ENCODE results near the gene ZBTB46.

The ZBTB46 gene

DNA sequence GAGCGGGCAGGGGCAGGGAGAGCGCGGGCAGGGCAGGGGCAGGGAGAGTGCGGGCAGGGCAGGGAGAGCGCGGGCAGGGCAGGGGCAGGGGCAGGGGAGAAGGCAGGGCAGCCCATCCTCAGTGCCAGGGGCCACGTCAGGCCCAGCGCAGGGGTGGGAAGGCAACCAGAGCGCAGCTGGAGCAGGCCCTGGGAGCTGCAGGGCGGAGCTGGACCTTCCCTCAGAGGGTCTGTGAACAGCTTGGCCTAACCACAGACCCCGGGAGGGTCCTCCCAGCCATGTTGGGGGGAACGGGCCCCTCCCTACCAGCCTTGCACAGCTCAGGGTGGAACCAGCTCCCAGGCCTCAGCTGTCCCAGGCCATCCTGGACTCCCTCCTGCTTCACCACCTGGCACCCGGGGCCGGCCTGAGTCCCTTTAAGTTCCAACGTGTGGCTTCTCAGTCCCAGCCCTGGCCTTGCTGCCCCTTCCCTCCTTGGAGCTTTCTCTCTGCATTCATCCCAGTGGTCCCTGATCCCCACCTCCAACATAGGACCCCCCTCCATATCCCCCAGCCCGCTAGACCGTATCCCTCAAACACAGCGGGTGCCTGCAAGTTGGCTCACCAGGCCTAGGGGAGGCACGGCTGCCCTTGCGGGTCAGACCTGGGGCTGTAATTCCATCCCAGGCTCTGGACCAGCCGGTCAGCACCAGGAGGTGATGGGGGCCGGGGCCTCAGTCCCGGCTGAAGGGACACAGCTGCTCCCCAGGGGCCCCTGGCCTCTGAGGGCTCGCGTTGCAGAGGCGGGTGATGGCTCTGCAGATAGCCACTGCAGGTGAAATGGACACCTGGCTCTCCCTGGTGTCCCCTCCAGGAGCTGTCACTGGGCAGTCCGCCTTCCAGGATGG, 5.6 kb upstream of the ZBTB46 start:
- DNase-seq: no peak

DNA sequence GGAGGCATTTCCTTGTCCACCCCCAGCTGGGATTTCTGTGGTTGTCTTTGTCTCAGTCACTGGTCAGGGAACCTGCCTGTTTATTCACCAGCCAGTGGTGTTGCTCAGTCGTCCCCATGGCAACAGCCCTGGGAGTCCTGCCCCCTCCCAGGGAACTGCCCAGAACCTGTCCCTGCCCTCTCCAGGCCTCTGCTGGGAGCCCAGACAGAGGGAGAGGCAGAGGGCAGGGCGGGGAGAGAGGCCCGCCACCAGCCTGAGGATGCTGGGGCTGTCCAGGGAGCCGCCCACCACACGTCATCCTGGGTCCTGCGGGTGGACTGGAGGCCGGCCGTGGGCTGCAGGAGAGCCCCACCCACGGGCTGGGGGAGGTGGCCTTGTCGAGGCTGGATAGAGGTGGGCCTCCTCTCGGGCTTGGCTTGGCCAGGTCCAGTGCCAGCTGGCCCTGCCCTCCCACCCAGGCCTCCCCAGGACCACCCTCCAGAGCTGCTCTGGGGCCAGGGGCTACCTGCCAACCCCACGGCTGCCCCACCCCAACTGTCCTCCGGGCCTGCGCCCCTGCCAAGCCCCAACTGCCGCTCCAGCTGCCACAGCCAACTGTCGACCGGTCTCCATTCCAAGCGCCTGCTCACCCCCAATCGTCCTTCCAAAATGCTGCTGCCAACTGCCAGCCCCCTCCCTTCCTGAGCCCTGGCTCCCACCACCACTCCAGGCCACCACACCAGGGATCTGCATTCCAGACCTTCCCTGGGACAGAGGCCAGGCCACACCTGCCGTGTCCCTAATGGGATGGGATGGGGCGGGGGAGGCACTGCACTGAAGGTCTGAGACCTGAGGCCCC, 4.2 kb upstream of the ZBTB46 start:
- no peak for DNase-seq

GRCh38 chr20:63834491-63834880, 3.4 kb upstream of the ZBTB46 start:
- DNase-seq: no peak

DNA sequence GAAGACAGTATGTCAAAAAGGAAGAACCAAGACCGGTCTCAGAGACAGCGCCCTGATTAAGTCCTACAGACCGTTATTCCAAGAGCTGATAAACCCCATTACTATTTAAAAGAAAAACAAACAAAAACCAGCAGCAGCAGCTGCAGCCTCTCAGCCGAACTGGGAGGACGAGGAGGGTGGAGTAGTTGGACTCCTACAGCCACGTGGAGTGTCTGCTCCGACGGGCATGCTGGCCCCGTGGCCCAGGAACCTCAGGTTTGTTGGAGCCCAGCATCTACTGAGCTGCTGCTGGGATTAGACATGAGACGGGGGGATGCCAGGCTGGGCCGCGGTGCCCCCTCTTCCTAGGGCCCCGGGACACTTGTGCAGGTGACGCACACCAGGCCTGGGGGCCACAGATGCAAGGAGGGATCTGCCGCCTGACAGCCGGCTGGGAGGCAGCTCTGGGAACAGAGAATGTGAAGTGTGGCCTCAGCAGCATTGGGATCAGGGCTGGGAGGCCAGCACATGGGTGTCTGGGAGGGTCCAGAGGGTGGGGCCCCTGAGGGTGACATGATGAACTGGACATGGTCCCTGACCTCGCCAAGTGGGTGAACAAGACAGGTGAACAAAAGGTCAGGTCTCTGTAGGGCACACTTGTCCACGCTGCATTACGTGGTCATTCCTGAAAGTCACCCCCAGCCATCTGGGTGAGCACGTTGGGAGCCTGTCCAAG, 2.9 kb upstream of the ZBTB46 start:
- DNase-seq: no peak

GRCh38 chr20:63831993-63832686, 1.1 kb upstream of the ZBTB46 start:
- DNase-seq: no peak

DNA sequence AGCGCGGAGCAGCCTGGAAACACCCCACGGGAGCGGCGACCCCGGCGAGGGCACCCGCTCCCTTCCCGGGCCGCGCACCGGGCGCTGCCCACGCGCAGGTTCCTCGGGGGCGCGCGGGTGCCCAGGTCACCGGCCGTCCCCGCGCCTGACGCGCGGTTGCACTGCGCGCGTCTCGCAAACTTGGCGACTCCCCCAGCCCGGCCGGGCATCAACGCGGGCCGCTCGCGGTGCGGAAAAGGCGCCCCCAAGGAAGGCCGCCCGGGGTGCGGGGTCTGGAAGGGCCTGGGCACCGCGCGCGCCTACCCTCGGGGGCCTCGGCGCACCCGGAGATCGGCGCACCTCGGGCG, 555 bp upstream of the ZBTB46 start:
- no peak for DNase-seq

- DNase-seq: no peak
Observed at GRCh38 chr20:63829945-63830835, 874 bp downstream of the ZBTB46 start.

- DNase-seq: no peak
Observed at GRCh38 chr20:63829603-63829944, 1.5 kb downstream of the ZBTB46 start.

- DNase-seq: no peak
Observed at GRCh38 chr20:63828951-63829350, 2.1 kb downstream of the ZBTB46 start.

DNA sequence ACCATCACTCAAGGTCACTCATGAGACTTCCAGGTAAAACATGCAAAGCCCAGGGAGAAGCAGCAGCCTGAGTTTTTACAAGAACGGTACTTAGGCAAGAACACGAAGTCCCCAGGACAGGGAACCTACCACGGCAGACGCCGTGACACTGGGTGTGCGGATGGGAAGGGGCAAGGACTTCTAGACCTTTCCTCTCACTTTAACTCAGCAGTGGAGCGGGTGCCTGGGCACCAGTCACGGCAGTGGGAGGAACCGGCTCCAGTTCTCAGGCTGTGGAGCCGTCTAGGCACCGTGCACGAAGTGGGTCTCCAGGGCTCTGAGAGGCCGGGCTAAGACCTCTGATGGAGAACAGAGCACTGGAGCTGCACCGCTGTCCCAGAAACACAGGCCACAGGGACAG, 2.5 kb downstream of the ZBTB46 start:
- DNase-seq: no peak

DNA sequence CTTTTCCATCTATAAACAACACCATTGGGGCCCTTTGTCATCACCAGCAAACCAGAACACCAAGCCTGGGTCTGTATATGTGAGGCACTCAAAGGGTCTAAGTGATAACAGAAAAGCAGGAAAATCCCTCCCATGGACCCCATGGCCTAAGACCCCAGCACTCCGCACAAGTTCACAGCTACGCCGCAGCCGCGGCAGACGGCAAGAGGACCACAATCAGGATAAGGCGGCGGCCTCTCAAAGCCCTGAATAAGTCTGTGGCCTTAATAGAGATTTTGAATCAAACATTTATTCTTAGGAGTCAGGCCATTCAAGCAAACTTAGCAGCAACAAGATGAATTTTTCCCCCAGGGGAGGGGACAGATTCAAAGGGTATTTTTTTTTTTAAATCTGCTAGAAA, 2.9 kb downstream of the ZBTB46 start:
- DNase-seq: no peak

DNA sequence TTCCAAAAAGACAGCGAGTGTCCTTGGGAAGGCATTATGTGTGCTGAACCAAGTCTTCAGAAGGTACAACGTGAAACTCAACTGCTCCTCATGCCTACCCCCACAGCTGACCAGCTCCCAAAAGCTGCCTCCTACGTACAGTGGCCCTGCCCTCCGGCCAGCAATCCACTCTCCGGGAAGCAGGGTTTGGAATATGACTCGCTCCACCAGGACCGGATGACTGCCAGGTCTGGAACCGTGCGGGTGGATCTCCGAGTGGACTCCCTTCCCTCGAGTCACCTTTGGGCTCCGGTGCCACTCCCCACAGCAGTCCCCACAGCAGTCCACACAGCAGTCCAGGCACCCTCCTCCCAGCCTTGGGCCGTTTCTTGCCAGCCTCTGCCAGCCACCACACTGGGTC, 4.3 kb downstream of the ZBTB46 start:
- DNase-seq: no peak

GRCh38 chr20:63825331-63826118, 5.5 kb downstream of the ZBTB46 start:
- no peak for DNase-seq

DNA sequence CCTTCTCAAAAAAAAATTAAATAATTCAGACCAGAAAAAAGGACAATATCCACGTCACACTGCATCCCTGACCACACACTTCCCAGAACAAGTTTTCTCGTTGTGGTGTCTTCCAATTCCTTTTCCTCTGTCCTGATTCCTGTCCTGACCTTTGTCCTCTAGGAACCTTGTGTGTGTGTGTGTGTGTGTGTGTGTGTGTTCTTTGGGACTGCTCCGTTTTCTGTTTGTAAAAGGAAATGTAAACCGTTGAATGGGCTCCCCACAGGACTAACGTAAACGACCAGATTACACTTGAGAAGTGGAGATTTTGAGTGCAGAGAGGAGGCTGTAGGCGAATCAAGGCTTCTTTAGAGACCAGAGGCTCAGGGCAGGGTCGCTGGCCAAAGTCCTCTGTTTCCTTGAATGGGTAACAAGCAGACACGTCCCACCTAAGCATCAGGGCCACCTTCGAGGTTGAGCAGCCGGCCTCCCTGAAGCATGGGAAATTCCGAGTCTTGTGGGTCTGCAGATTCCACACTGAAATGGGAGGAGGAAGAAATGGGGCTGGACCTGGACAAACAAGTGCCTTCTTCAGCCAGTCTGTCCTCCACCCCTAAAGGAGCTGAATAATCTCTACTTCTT, 7.3 kb downstream of the ZBTB46 start:
- DNase-seq: no peak

DNA sequence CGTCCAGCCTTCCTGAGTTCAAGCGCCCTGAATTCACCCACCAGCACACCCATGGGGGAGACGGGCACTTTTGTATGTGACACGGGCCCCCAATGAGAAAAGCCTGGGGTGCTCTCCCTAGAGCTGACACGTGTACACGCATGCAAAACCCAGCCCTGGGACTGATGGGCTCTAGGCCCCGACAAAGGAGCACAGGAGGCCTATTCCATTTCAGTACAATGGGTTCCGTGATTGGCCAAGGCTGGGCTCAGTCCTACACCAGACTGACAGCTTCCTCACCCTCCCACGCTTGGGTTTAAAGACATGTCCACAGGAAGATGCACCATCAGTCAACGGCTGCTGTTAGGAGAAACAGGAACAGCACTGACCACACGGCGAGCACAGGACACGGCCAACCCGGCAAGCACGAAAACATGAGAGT, 8.8 kb downstream of the ZBTB46 start:
- no peak for DNase-seq

DNA sequence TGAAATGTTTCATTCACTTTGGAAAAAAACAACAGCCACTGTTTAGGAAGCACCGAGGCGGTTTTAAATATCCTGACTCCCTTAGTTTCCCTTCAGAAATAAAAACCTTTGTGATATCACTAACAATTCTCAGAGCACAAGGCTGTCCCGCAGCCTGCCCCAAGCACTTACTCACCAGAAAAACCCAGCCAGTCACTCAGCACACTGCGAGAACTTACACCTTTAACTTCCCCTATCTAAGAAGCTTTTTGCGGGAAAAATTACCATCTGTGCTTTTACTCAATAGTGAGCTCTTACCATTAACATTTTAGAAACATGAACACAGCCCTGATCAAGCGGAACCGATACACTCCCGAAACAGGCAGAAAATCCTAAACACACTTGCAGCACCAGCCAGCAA, 9.3 kb downstream of the ZBTB46 start:
- no peak for DNase-seq

- no peak for DNase-seq
Observed at GRCh38 chr20:63819224-63819921, 11.7 kb downstream of the ZBTB46 start.

GRCh38 chr20:63815615-63816253, 15.3 kb downstream of the ZBTB46 start:
- DNase-seq: no peak

- DNase-seq: no peak
Observed at GRCh38 chr20:63814891-63815614, 16.0 kb downstream of the ZBTB46 start.

Measured in activated CD4-positive, CD25-positive, alpha-beta regulatory T cell (primary cell).